Measurements from ENCODE around the gene ZGLP1. TPM values are rescaled to one million over a fixed set of nuclear protein-coding genes. Genes with fewer than 3 reads are reported as not detected.

Gene ZGLP1
- total and polyA plus RNA-seq, 2 of the 13 experiments (the other 11 are each of a cell fraction or from before 2014, with no cell fraction given), result 2.4 to 3.0 TPM

GRCh38 chr19:10295305-10295846, 14.2 kb downstream of the ZGLP1 start (continued):
- TF ChIP-seq ZNF724P (CRISPR knock-in tag; IDR thresholded peaks at IDR 0.05; ENCODE audit: borderline replicate concordance) (peak; percentile 48; the same call in 1 of the 2 replicates), YY1 (IDR thresholded peaks at IDR 0.05; ENCODE audit: insufficient read depth, insufficient replicate concordance, low read depth, low read length) (no peak), HNRNPLL (IDR thresholded peaks at IDR 0.05; ENCODE audit: low read depth, low read length, poor library complexity, severe bottlenecking) (no peak), HNRNPK (IDR thresholded peaks at IDR 0.05; ENCODE audit: low read depth, low read length, poor library complexity, severe bottlenecking) (peak; percentile 77), ZSCAN31 (CRISPR knock-in tag; IDR thresholded peaks at IDR 0.05; ENCODE audit: low read depth) (no peak), THAP9 (CRISPR knock-in tag; IDR thresholded peaks at IDR 0.05; ENCODE audit: borderline replicate concordance) (no peak; the same call in 1 of the 2 replicates), GTF2F1 (IDR thresholded peaks at IDR 0.05; ENCODE audit: low read length) (no peak), REL (CRISPR knock-in tag; conservative IDR thresholded peaks at IDR 0.05) (no peak), ZBTB33 (CRISPR knock-in tag; IDR thresholded peaks at IDR 0.05) (peak; percentile 51; the same call in 1 of the 2 replicates), ZFP90 (CRISPR knock-in tag; IDR thresholded peaks at IDR 0.05; ENCODE audit: borderline replicate concordance) (no peak), RXRB (CRISPR knock-in tag; IDR thresholded peaks at IDR 0.05; ENCODE audit: borderline replicate concordance) (0 out of 2 replicates have a peak, but pooled peaks have one; percentile 23), PHF21A (CRISPR knock-in tag; IDR thresholded peaks at IDR 0.05) (no peak), KDM2A (CRISPR knock-in tag; IDR thresholded peaks at IDR 0.05; ENCODE audit: borderline replicate concordance, low read depth) (0 out of 2 replicates have a peak, but pooled peaks have one; percentile 45), KAT7 (CRISPR knock-in tag; IDR thresholded peaks at IDR 0.05; ENCODE audit: borderline replicate concordance) (no peak), MYC (CRISPR knock-in tag; IDR thresholded peaks at IDR 0.05; ENCODE audit: borderline replicate concordance) (peak; percentile 53; the same call in 1 of the 2 replicates), ZNF605 (CRISPR knock-in tag; IDR thresholded peaks at IDR 0.05) (0 out of 2 replicates have a peak, but pooled peaks have one; percentile 22), ZBTB7B (CRISPR knock-in tag; IDR thresholded peaks at IDR 0.05) (0 out of 2 replicates have a peak, but pooled peaks have one; percentile 44), ZNF552 (CRISPR knock-in tag; IDR thresholded peaks at IDR 0.05; ENCODE audit: borderline replicate concordance) (0 out of 2 replicates have a peak, but pooled peaks have one; percentile 31), GABPA (IDR thresholded peaks at IDR 0.05; ENCODE audit: low read depth, low read length) (no peak), GABPA (CRISPR knock-in tag; IDR thresholded peaks at IDR 0.05; ENCODE audit: low read depth) (no peak), MXD4 (CRISPR knock-in tag; IDR thresholded peaks at IDR 0.05) (0 out of 2 replicates have a peak, but pooled peaks have one; percentile 32), ZNF441 (CRISPR knock-in tag; IDR thresholded peaks at IDR 0.05; ENCODE audit: borderline replicate concordance) (no peak), MXI1 (IDR thresholded peaks at IDR 0.05; ENCODE audit: borderline replicate concordance, low read depth, low read length) (0 out of 3 replicates have a peak, but pooled peaks have one; percentile 30), RBFOX2 (IDR thresholded peaks at IDR 0.05; ENCODE audit: low read depth, low read length) (0 out of 2 replicates have a peak, but pooled peaks have one; percentile 28)
- TF ChIP-seq, protein P1, sequence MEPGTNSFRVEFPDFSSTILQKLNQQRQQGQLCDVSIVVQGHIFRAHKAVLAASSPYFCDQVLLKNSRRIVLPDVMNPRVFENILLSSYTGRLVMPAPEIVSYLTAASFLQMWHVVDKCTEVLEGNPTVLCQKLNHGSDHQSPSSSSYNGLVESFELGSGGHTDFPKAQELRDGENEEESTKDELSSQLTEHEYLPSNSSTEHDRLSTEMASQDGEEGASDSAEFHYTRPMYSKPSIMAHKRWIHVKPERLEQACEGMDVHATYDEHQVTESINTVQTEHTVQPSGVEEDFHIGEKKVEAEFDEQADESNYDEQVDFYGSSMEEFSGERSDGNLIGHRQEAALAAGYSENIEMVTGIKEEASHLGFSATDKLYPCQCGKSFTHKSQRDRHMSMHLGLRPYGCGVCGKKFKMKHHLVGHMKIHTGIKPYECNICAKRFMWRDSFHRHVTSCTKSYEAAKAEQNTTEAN (CRISPR knock-in tag; conservative IDR thresholded peaks at IDR 0.05), result no peak

Measured in HepG2 (cell line).